H9 (cell line): Measurements from ENCODE around the gene PRSS56. TPM values are rescaled to one million over a fixed set of nuclear protein-coding genes. Genes with fewer than 3 reads are reported as not detected.

Source experiments
- DNase-seq: peaks from one replicate; pipeline ENCODE4 v3.0.0-alpha.2; 2017
- H2AFZ ChIP-seq: one replicate; pipeline ENCODE4 v1.6.1; 2013; ENCODE audit warnings: mild to moderate bottlenecking, low read length, control low read depth, moderate library complexity
- H2AK5ac ChIP-seq: 2 replicates; pipeline ENCODE4 v1.6.1; 2013; ENCODE audit warnings: low read length, control low read depth, mixed read lengths; ENCODE audit not compliant: insufficient read length
- H2BK120ac ChIP-seq: one replicate; pipeline ENCODE4 v1.6.1; 2013; ENCODE audit warnings: low read depth, mild to moderate bottlenecking, low read length, control low read depth, inconsistent platforms; ENCODE audit not compliant: poor library complexity, severe bottlenecking
- H2BK12ac ChIP-seq: 2 replicates; pipeline ENCODE4 v1.6.1; 2013; ENCODE audit warnings: low read length, control low read depth, mixed read lengths, low read depth; ENCODE audit not compliant: insufficient read length
- H2BK15ac ChIP-seq: 2 replicates; pipeline ENCODE4 v1.6.1; 2013; ENCODE audit warnings: low read depth, low read length, control low read depth
- H2BK20ac ChIP-seq: one replicate; pipeline ENCODE4 v1.6.1; 2013; ENCODE audit warnings: low read depth, mild to moderate bottlenecking, low read length, control low read depth, inconsistent platforms; ENCODE audit not compliant: poor library complexity, severe bottlenecking
- H2BK5ac ChIP-seq: 2 replicates; pipeline ENCODE4 v1.6.1; 2013; ENCODE audit warnings: low read length, control low read depth, mixed read lengths; ENCODE audit not compliant: insufficient read length
- H3K14ac ChIP-seq: 2 replicates; pipeline ENCODE4 v1.6.1; 2013; ENCODE audit warnings: low read length, control low read depth; ENCODE audit not compliant: insufficient read depth
- H3K18ac ChIP-seq: 2 replicates; pipeline ENCODE4 v1.6.1; 2013; ENCODE audit warnings: low read depth, mild to moderate bottlenecking, mixed read lengths, low read length, control low read depth; ENCODE audit not compliant: insufficient read length
- H3K23ac ChIP-seq: 2 replicates; pipeline ENCODE4 v1.6.1; 2013; ENCODE audit warnings: low read length, control low read depth, mixed read lengths, low read depth; ENCODE audit not compliant: insufficient read length
- H3K23me2 ChIP-seq: 2 replicates; pipeline ENCODE4 v1.6.1; 2013; ENCODE audit warnings: low read depth, mild to moderate bottlenecking, mixed read lengths, low read length, control low read depth; ENCODE audit not compliant: insufficient read length, poor library complexity, severe bottlenecking
- H3K27ac ChIP-seq: 2 replicates; pipeline ENCODE4 v1.5.1; 2013; ENCODE audit warnings: low read length, control low read depth, mixed read lengths, low read depth; ENCODE audit not compliant: insufficient read length
- H3K27me3 ChIP-seq: 2 replicates; pipeline ENCODE4 v1.6.1; 2013; ENCODE audit warnings: low read length, control low read depth, inconsistent platforms; ENCODE audit not compliant: insufficient read depth
- H3K4ac ChIP-seq: 2 replicates; pipeline ENCODE4 v1.6.1; 2013; ENCODE audit warnings: low read depth, mild to moderate bottlenecking, control low read depth, inconsistent platforms, low read length, moderate library complexity
- H3K4me1 ChIP-seq: 2 replicates; pipeline ENCODE4 v1.6.1; 2013; ENCODE audit warnings: low read length, control low read depth, inconsistent platforms; ENCODE audit not compliant: insufficient read depth
- H3K4me2 ChIP-seq: 2 replicates; pipeline ENCODE4 v1.6.1; 2013; ENCODE audit warnings: low read length, control low read depth, mixed read lengths; ENCODE audit not compliant: insufficient read length, insufficient read depth
- H3K56ac ChIP-seq: 2 replicates; pipeline ENCODE4 v1.6.1; 2013; ENCODE audit warnings: low read depth, mild to moderate bottlenecking, mixed read lengths, low read length, control low read depth; ENCODE audit not compliant: insufficient read length
- H3K79me1 ChIP-seq: 2 replicates; pipeline ENCODE4 v1.6.1; 2013; ENCODE audit warnings: low read depth, mild to moderate bottlenecking, moderate library complexity, low read length, control low read depth, inconsistent platforms; ENCODE audit not compliant: insufficient read depth, poor library complexity, severe bottlenecking
- H3K79me2 ChIP-seq: 2 replicates; pipeline ENCODE4 v1.6.1; 2013; ENCODE audit warnings: low read length, control low read depth, inconsistent platforms; ENCODE audit not compliant: insufficient read depth
- H3K9ac ChIP-seq: 2 replicates; pipeline ENCODE4 v1.6.1; 2013; ENCODE audit warnings: low read length, control low read depth, mixed read lengths; ENCODE audit not compliant: insufficient read length; ENCODE audit errors: extremely low read depth
- H3K9me3 ChIP-seq: one replicate; pipeline ENCODE4 v1.6.1; 2013; ENCODE audit warnings: low read depth, low read length, inconsistent platforms; ENCODE audit not compliant: control insufficient read depth
- H3T11ph ChIP-seq: one replicate; pipeline ENCODE4 v1.6.1; 2013; ENCODE audit warnings: mild to moderate bottlenecking, low read length, control low read depth, inconsistent platforms
- H4K20me1 ChIP-seq: one replicate; pipeline ENCODE4 v1.6.1; 2013; ENCODE audit not compliant: control insufficient read depth, insufficient read length, insufficient read depth
- H4K5ac ChIP-seq: 2 replicates; pipeline ENCODE4 v1.6.1; 2013; ENCODE audit warnings: low read depth, mild to moderate bottlenecking, mixed read lengths, low read length, control low read depth; ENCODE audit not compliant: insufficient read length
- H4K8ac ChIP-seq: replicated peaks from 2 replicates; pipeline ENCODE4 v1.6.1; 2013; ENCODE audit warnings: low read length, control low read depth, mixed read lengths, low read depth; ENCODE audit not compliant: insufficient read length
- H4K91ac ChIP-seq: 2 replicates; pipeline ENCODE4 v1.6.1; 2013; ENCODE audit warnings: low read depth, mild to moderate bottlenecking, moderate library complexity, mixed read lengths, low read length, control low read depth; ENCODE audit not compliant: insufficient read length
- H3K27ac Mint-ChIP-seq, 3 experiments: 2 replicates in 2 of 3; 3 replicates in 1 of 3; pipeline ENCODE4 v1.8.0; 2020 to 2021; ENCODE audit warnings: mixed read lengths in 3 of 3, mild to moderate bottlenecking in 1 of 3, moderate library complexity in 1 of 3
- H3K27me3 Mint-ChIP-seq: 2 replicates; pipeline ENCODE4 v1.8.0; 2021; ENCODE audit warnings: low read depth, mild to moderate bottlenecking, moderate library complexity, mixed read lengths
- H3K36me3 Mint-ChIP-seq, 3 experiments: 2 replicates in 2 of 3; 3 replicates in 1 of 3; pipeline ENCODE4 v1.8.0; 2020 to 2021; ENCODE audit warnings: low read depth in 3 of 3, mixed read lengths in 3 of 3; ENCODE audit not compliant: insufficient read depth in 1 of 3
- H3K4me1 Mint-ChIP-seq, 2 experiments: 2 replicates each; pipeline ENCODE4 v1.8.0; 2020; ENCODE audit warnings: mixed read lengths in 2 of 2
- H3K4me3 Mint-ChIP-seq, 2 experiments: 2 replicates in 1 of 2; 3 replicates in 1 of 2; pipeline ENCODE4 v1.8.0; 2020 to 2021; ENCODE audit warnings: mild to moderate bottlenecking in 2 of 2, mixed read lengths in 2 of 2, moderate library complexity in 1 of 2
- H3K9me3 Mint-ChIP-seq, 2 experiments: 2 replicates in 1 of 2; 3 replicates in 1 of 2; pipeline ENCODE4 v1.8.0; 2020; ENCODE audit warnings: mild to moderate bottlenecking in 2 of 2, mixed read lengths in 2 of 2, moderate library complexity in 1 of 2
- WGBS: extraction: QIAGEN DNeasy Blood & Tissue Kit; methylation state at CpG from one replicate; pipeline ENCODE4 v1.1.7; 2013; ENCODE audit warnings: missing lambda C conversion rate, low lambda C conversion rate, mixed read lengths; ENCODE audit not compliant: insufficient read length; ENCODE audit errors: extremely low coverage; 5-methylcytosine and 5-hydroxymethylcytosine counted together
- total RNA-seq: library from RNA; stranded (reverse); gene quantifications from 2 replicates; pipeline ENCODE4 v1.2.1, GENCODE V29; 2021
- TF ChIP-seq, protein P1 (sequence below): fragments of 200-600 bp; sonication (generic); conservative IDR thresholded peaks from 3 replicates; pipeline ENCODE4 v1.8.0; 2021; ENCODE audit warnings: antibody characterized with exemption, mild to moderate bottlenecking

The PRSS56 gene
- total RNA-seq, 1 experiment from 2014 or later = not detected

DNA sequence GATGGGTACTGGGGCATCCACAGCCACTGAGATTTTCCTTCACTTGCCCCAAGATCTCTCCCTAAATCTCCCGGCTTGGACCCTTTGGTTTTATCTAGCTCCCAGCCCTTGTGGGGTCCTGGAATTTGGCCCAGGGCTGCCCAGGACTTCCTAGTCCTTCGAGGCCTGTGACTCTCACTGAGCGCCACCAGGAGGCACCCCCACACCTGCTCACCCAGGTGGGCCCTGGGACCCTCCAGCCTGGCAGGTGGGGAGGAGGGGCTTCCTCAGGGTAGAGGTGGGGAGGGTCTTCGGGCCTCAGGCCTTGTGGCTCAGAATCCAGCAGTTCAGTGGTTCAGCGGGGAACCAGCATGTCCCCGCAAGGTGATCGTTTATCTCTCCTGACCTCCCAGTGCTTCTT is 11.9 kb upstream of the PRSS56 start:
- no peak overlapping the region for H3K18ac ChIP-seq
- H3K79me2 ChIP-seq = no peaks in the 10 kb centered on the region
- peaks cover 17% of the 10 kb centered on the region for H3K27me3 ChIP-seq
- H3K23ac ChIP-seq = no peak overlapping the region
- no peak overlapping the region for H3K14ac ChIP-seq
- peaks cover 0 to 2% of the 10 kb centered on the region in 2 experiments; a peak in 2 of 5 replicates for H3K9me3 Mint-ChIP-seq
- no peaks in the 10 kb centered on the region for H3K36me3 Mint-ChIP-seq
- no peak overlapping the region for H2BK5ac ChIP-seq
- H2BK20ac ChIP-seq = no peak overlapping the region
- peaks cover 5% of the 10 kb centered on the region for H3K23me2 ChIP-seq
- peak; percentile 59 for DNase-seq
- no peak overlapping the region for H2BK120ac ChIP-seq
- TF ChIP-seq, protein P1, sequence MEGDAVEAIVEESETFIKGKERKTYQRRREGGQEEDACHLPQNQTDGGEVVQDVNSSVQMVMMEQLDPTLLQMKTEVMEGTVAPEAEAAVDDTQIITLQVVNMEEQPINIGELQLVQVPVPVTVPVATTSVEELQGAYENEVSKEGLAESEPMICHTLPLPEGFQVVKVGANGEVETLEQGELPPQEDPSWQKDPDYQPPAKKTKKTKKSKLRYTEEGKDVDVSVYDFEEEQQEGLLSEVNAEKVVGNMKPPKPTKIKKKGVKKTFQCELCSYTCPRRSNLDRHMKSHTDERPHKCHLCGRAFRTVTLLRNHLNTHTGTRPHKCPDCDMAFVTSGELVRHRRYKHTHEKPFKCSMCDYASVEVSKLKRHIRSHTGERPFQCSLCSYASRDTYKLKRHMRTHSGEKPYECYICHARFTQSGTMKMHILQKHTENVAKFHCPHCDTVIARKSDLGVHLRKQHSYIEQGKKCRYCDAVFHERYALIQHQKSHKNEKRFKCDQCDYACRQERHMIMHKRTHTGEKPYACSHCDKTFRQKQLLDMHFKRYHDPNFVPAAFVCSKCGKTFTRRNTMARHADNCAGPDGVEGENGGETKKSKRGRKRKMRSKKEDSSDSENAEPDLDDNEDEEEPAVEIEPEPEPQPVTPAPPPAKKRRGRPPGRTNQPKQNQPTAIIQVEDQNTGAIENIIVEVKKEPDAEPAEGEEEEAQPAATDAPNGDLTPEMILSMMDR = peak; percentile 59
- no peak overlapping the region for H2AK5ac ChIP-seq
- no peak overlapping the region for H3K27ac ChIP-seq
- peaks cover 17 to 51% of the 10 kb centered on the region in 2 experiments for H3K4me1 Mint-ChIP-seq
- H3K4me2 ChIP-seq = no peak overlapping the region
- no peak overlapping the region for H3K56ac ChIP-seq
- H3K79me1 ChIP-seq = no peaks in the 10 kb centered on the region
- H2AFZ ChIP-seq = no peak overlapping the region
- no peak overlapping the region for H2BK15ac ChIP-seq
- H3K9ac ChIP-seq = no peak overlapping the region
- H3T11ph ChIP-seq = no peak overlapping the region
- no peak overlapping the region for H3K4me3 Mint-ChIP-seq
- no peaks in the 10 kb centered on the region for H3K9me3 ChIP-seq
- H3K27ac Mint-ChIP-seq = no peak overlapping the region
- no CpG with 5 or more reads among the region's 7 CpGs for WGBS
- no peak overlapping the region for H4K5ac ChIP-seq
- no peak overlapping the region for H3K4ac ChIP-seq
- peaks cover 44% of the 10 kb centered on the region for H3K27me3 Mint-ChIP-seq
- no peaks in the 10 kb centered on the region for H4K20me1 ChIP-seq
- no peak overlapping the region for H4K91ac ChIP-seq
- H3K4me1 ChIP-seq = no peaks in the 10 kb centered on the region
- no peak overlapping the region for H2BK12ac ChIP-seq
- no peak overlapping the region for H4K8ac ChIP-seq
